ENCODE measurements around the gene C11orf21. TPM values are rescaled to one million over a fixed set of nuclear protein-coding genes. Genes with fewer than 3 reads are reported as not detected.

C11orf21 gene
- total RNA-seq, 2 experiments from 2014 or later: 0.47 to 2.5 TPM

DNA sequence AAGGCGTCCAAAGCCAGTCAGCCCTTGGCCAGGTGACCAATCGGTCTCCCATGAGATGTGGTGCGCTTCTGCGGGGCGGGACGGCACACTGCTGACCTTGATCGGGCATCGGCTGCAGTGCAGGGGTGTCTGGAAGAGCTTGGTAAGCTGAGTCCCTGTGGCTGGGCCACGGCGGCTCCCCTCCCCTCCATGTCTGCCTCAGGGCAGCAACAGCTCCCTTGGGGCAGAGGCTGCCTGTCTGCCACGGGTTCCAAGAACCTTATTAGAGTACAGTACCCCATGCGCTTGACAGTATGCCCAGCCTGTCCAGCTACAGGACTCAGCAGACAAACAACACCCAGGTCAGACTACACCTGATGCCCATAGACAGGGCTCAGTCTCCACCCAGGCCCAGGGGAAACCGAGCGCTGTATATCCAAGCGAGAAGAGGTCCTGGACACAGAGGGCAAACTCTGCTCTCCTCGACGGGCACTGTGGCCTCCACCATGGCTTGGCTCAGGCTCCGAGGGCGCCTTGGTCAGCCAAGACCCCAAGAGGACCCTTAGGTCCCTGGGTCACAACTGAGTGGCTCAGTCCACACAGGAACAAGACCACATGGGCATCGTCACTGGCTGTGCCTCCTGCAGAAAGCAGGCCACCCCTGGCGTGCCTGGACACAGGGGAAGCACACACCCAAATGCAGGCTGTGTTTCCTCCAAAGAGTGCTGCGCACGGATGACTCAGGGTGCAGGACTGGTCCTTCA, 19.0 kb upstream of the C11orf21 start:
- H3K36me3 ChIP-seq (ENCODE audit: insufficient read depth, low read length): no peaks in the 10 kb centered on the region
- H3K9me3 ChIP-seq (ENCODE audit: low read length): no peaks in the 10 kb centered on the region
- POLR2A ChIA-PET: no interaction called here
- H3K27ac ChIP-seq (ENCODE audit: low read depth, low read length, poor library complexity, severe bottlenecking): no peak overlapping the region
- BruUV-seq (replicated peaks): no TSS peak
- H4K20me1 ChIP-seq (ENCODE audit: insufficient read depth, low read length): no peaks in the 10 kb centered on the region
- no peak for DNase-seq (ENCODE audit: low spot score)
- no peak overlapping the region for H3K4me3 ChIP-seq (ENCODE audit: low read depth, low read length, poor library complexity, severe bottlenecking)
- TF ChIP-seq EZH2phosphoT487 (IDR thresholded peaks at IDR 0.05; ENCODE audit: borderline replicate concordance, low read depth, low read length) (no peak), CTCF (conservative IDR thresholded peaks at IDR 0.05; ENCODE audit: low read length) (no peak)
- H2AFZ ChIP-seq (ENCODE audit: low read length): no peak overlapping the region
- CTCF ChIA-PET (ENCODE audit: unreplicated experiment): no interaction called here
- intact Hi-C loops (cut with micrococcal nuclease; ENCODE audit: unreplicated experiment): no loop called here
- H3K79me2 ChIP-seq (ENCODE audit: insufficient read depth, low read depth, low read length): no peaks in the 10 kb centered on the region
- H3K4me2 ChIP-seq (ENCODE audit: low read length): no peak overlapping the region
- no peaks in the 10 kb centered on the region for H3K4me1 ChIP-seq (ENCODE audit: insufficient read depth, low read length, poor library complexity, severe bottlenecking)
- no peaks in the 10 kb centered on the region for H3K9me2 ChIP-seq (ENCODE audit: insufficient read depth, low read length)

DNA sequence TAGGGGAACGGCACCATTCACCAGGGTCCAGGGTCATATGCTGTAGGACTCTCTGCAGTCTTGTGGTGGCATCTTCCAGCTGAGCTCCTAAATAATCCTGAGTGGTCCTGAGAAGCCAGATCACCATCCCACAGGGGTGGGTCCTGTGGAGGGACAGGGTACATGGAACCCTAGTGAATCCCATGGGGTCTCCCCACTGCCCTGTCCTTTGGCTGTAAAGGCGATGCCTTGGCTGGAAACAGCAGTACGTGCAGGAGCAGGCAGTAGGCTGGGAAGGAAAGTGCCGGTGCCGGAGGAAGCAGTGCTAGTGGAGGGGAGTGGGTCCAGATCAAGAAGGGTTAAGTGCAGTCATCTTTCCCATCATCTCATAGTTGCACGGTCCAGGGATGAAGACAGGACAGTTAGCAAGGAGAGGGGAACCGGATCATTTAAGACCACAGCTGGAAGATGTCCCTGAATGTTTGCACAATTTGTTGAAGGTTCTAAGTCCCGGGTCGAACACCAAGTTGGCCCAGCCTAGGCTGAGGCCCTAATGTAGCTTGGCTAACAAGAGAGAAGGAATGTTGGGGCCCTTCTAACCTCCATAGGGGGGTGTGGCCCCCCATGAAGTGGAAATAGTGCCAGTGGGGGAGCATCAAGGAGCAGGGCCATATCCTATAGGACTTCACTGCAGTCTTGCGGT, 18.2 kb upstream of the C11orf21 start:
- no peaks in the 10 kb centered on the region for H3K9me2 ChIP-seq (ENCODE audit: insufficient read depth, low read length)
- no peak overlapping the region for H2AFZ ChIP-seq (ENCODE audit: low read length)
- no peaks in the 10 kb centered on the region for H3K36me3 ChIP-seq (ENCODE audit: insufficient read depth, low read length)
- no peak overlapping the region for H3K4me3 ChIP-seq (ENCODE audit: low read depth, low read length, poor library complexity, severe bottlenecking)
- POLR2A ChIA-PET: no interaction called here
- H3K4me2 ChIP-seq (ENCODE audit: low read length): no peak overlapping the region
- TF ChIP-seq CTCF (conservative IDR thresholded peaks at IDR 0.05; ENCODE audit: low read length) (no peak), EZH2phosphoT487 (IDR thresholded peaks at IDR 0.05; ENCODE audit: borderline replicate concordance, low read depth, low read length) (no peak)
- no peak overlapping the region for H3K27ac ChIP-seq (ENCODE audit: low read depth, low read length, poor library complexity, severe bottlenecking)
- CTCF ChIA-PET (ENCODE audit: unreplicated experiment): interaction anchor here (0.5 to 0.6 kb wide), 2 partner anchors 71 to 111 kb away, joined by 3 to 8 read pairs; no protein-coding TSS in a partner anchor
- no TSS peak for BruUV-seq (replicated peaks)
- intact Hi-C loops (cut with micrococcal nuclease; ENCODE audit: unreplicated experiment): no loop called here
- no peaks in the 10 kb centered on the region for H3K4me1 ChIP-seq (ENCODE audit: insufficient read depth, low read length, poor library complexity, severe bottlenecking)
- no peaks in the 10 kb centered on the region for H4K20me1 ChIP-seq (ENCODE audit: insufficient read depth, low read length)
- no peak for DNase-seq (ENCODE audit: low spot score)
- H3K79me2 ChIP-seq (ENCODE audit: insufficient read depth, low read depth, low read length): no peaks in the 10 kb centered on the region
- no peaks in the 10 kb centered on the region for H3K9me3 ChIP-seq (ENCODE audit: low read length)

GRCh38 chr11:2318707-2319106, 17.0 kb upstream of the C11orf21 start:
- H3K36me3 ChIP-seq (ENCODE audit: insufficient read depth, low read length): no peaks in the 10 kb centered on the region
- no peak overlapping the region for H2AFZ ChIP-seq (ENCODE audit: low read length)
- H3K9me3 ChIP-seq (ENCODE audit: low read length): no peaks in the 10 kb centered on the region
- ChIA-PET CTCF (ENCODE audit: unreplicated experiment) (no interaction called here), POLR2A (no interaction called here)
- DNase-seq (ENCODE audit: low spot score): no peak
- intact Hi-C loops (cut with micrococcal nuclease; ENCODE audit: unreplicated experiment): no loop called here
- no TSS peak for BruUV-seq (replicated peaks)
- no peak overlapping the region for H3K4me2 ChIP-seq (ENCODE audit: low read length)
- TF ChIP-seq CTCF (conservative IDR thresholded peaks at IDR 0.05; ENCODE audit: low read length) (no peak), EZH2phosphoT487 (IDR thresholded peaks at IDR 0.05; ENCODE audit: borderline replicate concordance, low read depth, low read length) (no peak)
- no peaks in the 10 kb centered on the region for H4K20me1 ChIP-seq (ENCODE audit: insufficient read depth, low read length)
- H3K27ac ChIP-seq (ENCODE audit: low read depth, low read length, poor library complexity, severe bottlenecking): no peak overlapping the region
- no peak overlapping the region for H3K4me3 ChIP-seq (ENCODE audit: low read depth, low read length, poor library complexity, severe bottlenecking)
- H3K9me2 ChIP-seq (ENCODE audit: insufficient read depth, low read length): no peaks in the 10 kb centered on the region
- no peaks in the 10 kb centered on the region for H3K4me1 ChIP-seq (ENCODE audit: insufficient read depth, low read length, poor library complexity, severe bottlenecking)
- H3K79me2 ChIP-seq (ENCODE audit: insufficient read depth, low read depth, low read length): no peaks in the 10 kb centered on the region

All from OCI-LY7 (cell line).